GM21576 (cell line): ENCODE data around the gene CDKN2C.

ENCODE experiments used
- ATAC-seq: cut with Tn5 transposase; IDR thresholded peaks from one replicate; pipeline ENCODE4 v1.9.1; 2021; ENCODE audit warnings: mild to moderate bottlenecking, moderate library complexity; ENCODE audit not compliant: unreplicated experiment

CDKN2C gene

GRCh38 chr1:51014878-51015277, 44.8 kb downstream of the CDKN2C start:
- ATAC-seq, result no peak

GRCh38 chr1:51019811-51020210, 49.8 kb downstream of the CDKN2C start:
- no peak for ATAC-seq
